GM21825 (cell line): ENCODE data around the gene PRKCZ.

Experiments used
- ATAC-seq: cut with Tn5 transposase; IDR thresholded peaks from one replicate; pipeline ENCODE4 v1.9.1; 2021; ENCODE audit warnings: mild to moderate bottlenecking, moderate library complexity; ENCODE audit not compliant: unreplicated experiment

PRKCZ gene

DNA sequence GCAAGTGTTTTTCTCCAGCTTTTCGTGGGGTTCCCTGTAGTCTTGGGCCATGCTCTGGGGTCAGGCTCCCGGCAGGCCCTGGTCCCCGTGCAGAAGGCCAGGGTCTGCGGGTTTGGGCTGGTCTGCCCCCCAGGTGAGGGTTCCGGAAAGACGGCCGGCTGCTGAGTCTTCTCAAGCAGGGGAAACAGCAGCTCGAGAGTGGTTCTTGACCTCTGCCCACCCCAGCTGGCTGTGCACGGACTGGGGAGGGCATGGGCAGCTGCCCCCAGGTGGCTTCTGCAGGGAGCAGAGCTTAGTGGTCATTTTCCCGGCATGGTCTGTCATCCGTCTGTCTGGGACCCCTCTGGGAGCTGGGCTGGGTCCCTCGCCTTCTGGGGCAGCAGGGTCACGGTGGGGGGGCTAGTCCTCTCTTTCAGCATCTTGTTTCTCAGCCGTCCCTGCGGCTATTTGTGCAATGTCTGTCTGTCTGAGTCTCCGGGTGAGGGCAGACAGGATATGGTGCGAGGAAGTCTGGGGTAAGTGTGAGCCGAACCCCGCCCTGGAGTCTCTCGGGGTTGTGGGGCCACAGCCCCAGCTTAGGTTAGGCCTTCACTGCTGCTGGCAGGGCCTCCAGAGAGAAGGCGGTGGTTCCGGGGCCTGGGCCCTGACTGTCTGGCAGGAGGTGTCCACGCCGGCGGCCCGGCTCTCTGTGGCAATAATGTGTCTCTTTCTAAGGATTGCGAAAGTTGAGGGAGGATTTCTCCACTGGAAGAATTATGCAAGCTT, 184.0 kb downstream of the PRKCZ start:
- ATAC-seq = peak; percentile 48

DNA sequence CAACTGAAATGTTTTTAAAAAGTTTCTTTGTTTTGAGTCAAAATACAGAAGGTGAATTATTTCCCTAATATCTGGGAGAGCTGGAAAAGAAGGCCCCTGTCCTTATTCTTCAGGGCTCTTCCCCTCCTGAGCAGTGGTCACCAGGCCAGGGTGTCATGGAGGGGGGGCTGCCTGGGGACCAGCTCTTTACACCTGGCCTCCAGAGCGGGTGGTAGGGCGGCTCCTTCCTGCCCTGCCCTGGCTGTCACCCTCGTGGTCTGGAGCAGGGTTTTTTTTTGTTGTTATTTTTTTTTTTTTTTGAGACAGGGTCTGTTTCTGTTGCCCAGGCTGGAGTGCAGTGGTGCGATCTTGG, 184.5 kb downstream of the PRKCZ start:
- ATAC-seq = no peak
